CD4-positive, alpha-beta T cell treated with Interleukin-17A for 1 hour (primary cell): ENCODE data around the gene CCDC92.

Experiments
- DNase-seq: peaks from one replicate; pipeline ENCODE4 v3.0.0-alpha.2; 2020

The CCDC92 gene

DNA sequence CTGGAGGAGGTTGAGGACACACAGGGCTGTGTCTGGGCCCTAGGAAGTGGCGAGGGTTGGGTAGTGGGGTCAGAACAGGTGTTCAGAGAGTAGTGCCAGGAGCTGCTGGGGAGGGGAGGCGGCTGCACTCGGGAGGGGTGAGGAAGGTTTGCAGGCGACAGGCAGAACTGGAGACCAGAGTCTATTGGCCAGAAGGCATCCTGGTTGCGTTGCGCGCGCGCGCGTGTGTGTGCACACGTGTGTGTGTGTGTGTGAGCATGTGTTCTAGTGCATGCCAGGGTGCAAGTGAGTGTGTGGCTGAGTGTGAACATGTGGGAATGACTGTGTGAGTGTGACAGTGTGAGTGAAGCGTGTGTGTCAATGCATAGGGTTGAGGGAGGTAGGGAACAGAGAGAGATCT lies 86.4 kb downstream of the CCDC92 start:
- DNase-seq = no peak
